AG08396 (cell line): ENCODE measurements around the gene KRTAP4-4.

Experiments used
- DNase-seq: peaks from one replicate; pipeline ENCODE4 v3.0.0; 2012; ENCODE audit warnings: low spot score, mixed read lengths

KRTAP4-4 gene

DNA sequence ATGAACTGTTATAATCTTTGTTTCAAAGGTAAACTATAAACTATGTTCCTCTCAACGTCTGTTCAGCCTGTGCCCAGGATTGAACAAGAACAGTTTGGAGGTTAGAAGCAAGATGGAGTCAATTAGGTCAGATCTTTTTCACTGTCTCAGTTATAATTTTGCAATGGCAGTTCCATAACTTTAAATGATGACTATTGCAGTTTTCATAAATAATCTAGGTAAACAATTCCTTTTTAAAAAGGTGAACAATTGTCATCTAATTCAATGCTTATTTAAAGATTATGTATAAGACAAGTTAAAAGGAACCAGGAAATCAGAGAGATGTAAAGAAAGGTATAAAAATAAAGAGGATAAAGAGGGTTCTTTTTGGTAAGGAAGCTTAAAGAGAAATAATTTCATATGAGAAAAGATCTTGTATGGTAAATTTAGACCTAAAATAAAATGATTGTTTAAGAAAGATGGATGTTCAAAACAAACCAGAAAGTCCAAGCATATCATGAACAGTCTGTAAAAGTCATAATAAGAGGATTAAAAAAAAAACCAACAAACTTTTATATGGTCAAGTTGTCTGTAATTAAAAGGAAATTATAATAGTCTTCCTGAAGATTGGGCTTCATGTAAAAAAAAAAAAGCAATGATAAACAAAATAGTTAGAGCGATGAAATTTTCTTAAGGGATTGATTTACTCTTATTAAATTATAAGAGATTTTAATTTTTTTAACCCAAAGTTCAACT lies 49.2 kb downstream of the KRTAP4-4 start:
- DNase-seq: no peak
